Naive thymus-derived CD4-positive, alpha-beta T cell (primary cell): ENCODE results near the gene GBX1. TPM values are rescaled to one million over a fixed set of nuclear protein-coding genes. Genes with fewer than 3 reads are reported as not detected.

Experiments used
- ATAC-seq: fragments of 150-1000 bp; cut with Tn5 transposase; 2 replicates; pipeline ENCODE4 v1.10.0; 2021; ENCODE audit warnings: mild to moderate bottlenecking, moderate library complexity
- CTCF ChIA-PET: fragments of 350-600 bp; sonication (Branson Sonifier 250); formaldehyde crosslinking; loops from one replicate; lab custom pipeline; 2021; ENCODE audit warnings: antibody characterized with exemption; lab: Charles Lee
- POLR2A ChIA-PET: fragments of 350-600 bp; sonication (Branson Sonifier 250); formaldehyde crosslinking; loops from one replicate; lab custom pipeline; 2021; ENCODE audit warnings: antibody characterized with exemption, inconsistent platforms; lab: Charles Lee
- DNase-seq, 9 donors: peaks; one replicate each; pipeline versions ENCODE4 v3.0.0 to v3.0.0-alpha.2; 2020 to 2022; ENCODE audit warnings: mixed read lengths in 1 of 9
- H3K27ac ChIP-seq: one replicate; pipeline ENCODE4 v1.7.0; 2013; ENCODE audit warnings: mild to moderate bottlenecking, low read depth, low read length, moderate library complexity
- H3K27me3 ChIP-seq, 2 donors: one replicate each; pipeline ENCODE4 v1.7.0; 2013; ENCODE audit warnings: low read length in 2 of 2, mild to moderate bottlenecking in 2 of 2, moderate library complexity in 2 of 2; ENCODE audit not compliant: control insufficient read depth in 2 of 2, insufficient read depth in 2 of 2
- H3K36me3 ChIP-seq, 3 experiments: 1 replicate in 2 of 3; 2 replicates in 1 of 3; pipeline ENCODE4 v1.7.0; 2013; ENCODE audit warnings: low read length in 3 of 3, mild to moderate bottlenecking in 3 of 3, moderate library complexity in 1 of 3; ENCODE audit not compliant: insufficient read depth in 3 of 3, control insufficient read depth in 2 of 3
- H3K4me1 ChIP-seq, 2 donors: one replicate each; pipeline ENCODE4 v1.7.0; 2013; ENCODE audit warnings: low read length in 2 of 2, mild to moderate bottlenecking in 2 of 2, moderate library complexity in 1 of 2; ENCODE audit not compliant: control insufficient read depth in 2 of 2, insufficient read depth in 2 of 2
- H3K4me3 ChIP-seq: 2 replicates; pipeline ENCODE4 v1.7.0; 2013; ENCODE audit warnings: mild to moderate bottlenecking, low read length
- H3K9me3 ChIP-seq, 3 experiments: 1 replicate in 2 of 3; 2 replicates in 1 of 3; pipeline ENCODE4 v1.7.0; 2013; ENCODE audit warnings: low read length in 3 of 3; ENCODE audit not compliant: control insufficient read depth in 2 of 3
- H3K27ac Mint-ChIP-seq, 9 donors: one replicate each; pipeline ENCODE4 v1.8.0; 2020 to 2022; ENCODE audit warnings: mixed read lengths in 9 of 9, mild to moderate bottlenecking in 8 of 9, moderate library complexity in 5 of 9, inconsistent platforms in 2 of 9
- H3K27me3 Mint-ChIP-seq, 5 donors: one replicate each; pipeline ENCODE4 v1.8.0; 2021 to 2022; ENCODE audit warnings: mixed read lengths in 5 of 5, mild to moderate bottlenecking in 1 of 5
- H3K36me3 Mint-ChIP-seq, 5 donors: one replicate each; pipeline ENCODE4 v1.8.0; 2020 to 2022; ENCODE audit warnings: mixed read lengths in 5 of 5, mild to moderate bottlenecking in 3 of 5, inconsistent platforms in 1 of 5
- H3K4me1 Mint-ChIP-seq, 7 donors: one replicate each; pipeline ENCODE4 v1.8.0; 2020 to 2022; ENCODE audit warnings: mixed read lengths in 7 of 7, mild to moderate bottlenecking in 3 of 7, inconsistent platforms in 1 of 7
- H3K4me3 Mint-ChIP-seq, 10 donors: one replicate each; pipeline ENCODE4 v1.8.0; 2020 to 2022; ENCODE audit warnings: mild to moderate bottlenecking in 10 of 10, mixed read lengths in 10 of 10, moderate library complexity in 6 of 10, inconsistent platforms in 2 of 10
- H3K9me3 Mint-ChIP-seq, 11 donors: one replicate each; pipeline ENCODE4 v1.8.0; 2020 to 2022; ENCODE audit warnings: mixed read lengths in 11 of 11, mild to moderate bottlenecking in 4 of 11, inconsistent platforms in 1 of 11, moderate library complexity in 1 of 11
- intact Hi-C, 2 donors: fragments of 100-400 bp; cut with micrococcal nuclease; formaldehyde crosslinking; loops; one replicate each; pipeline ENCODE4 v1.15.1; 2023
- polyA plus RNA-seq, 2 donors: library from polyadenylated mRNA; unstranded; fragments of 300-500 nt; fragmentation: Illumina TruSeq; gene quantifications; one replicate each; pipeline ENCODE4 v1.2.3, GENCODE V29; 2021
- total RNA-seq, 6 experiments: library from RNA in 5 of 6; stranded (reverse) in 5 of 6; gene quantifications; 1 replicate in 5 of 6; 2 replicates in 1 of 6; pipeline ENCODE4 v1.2.3 and lab custom pipeline; 2021 to 2026

The GBX1 gene
- total and polyA plus RNA-seq, 7 experiments from 2014 or later, result not detected

DNA sequence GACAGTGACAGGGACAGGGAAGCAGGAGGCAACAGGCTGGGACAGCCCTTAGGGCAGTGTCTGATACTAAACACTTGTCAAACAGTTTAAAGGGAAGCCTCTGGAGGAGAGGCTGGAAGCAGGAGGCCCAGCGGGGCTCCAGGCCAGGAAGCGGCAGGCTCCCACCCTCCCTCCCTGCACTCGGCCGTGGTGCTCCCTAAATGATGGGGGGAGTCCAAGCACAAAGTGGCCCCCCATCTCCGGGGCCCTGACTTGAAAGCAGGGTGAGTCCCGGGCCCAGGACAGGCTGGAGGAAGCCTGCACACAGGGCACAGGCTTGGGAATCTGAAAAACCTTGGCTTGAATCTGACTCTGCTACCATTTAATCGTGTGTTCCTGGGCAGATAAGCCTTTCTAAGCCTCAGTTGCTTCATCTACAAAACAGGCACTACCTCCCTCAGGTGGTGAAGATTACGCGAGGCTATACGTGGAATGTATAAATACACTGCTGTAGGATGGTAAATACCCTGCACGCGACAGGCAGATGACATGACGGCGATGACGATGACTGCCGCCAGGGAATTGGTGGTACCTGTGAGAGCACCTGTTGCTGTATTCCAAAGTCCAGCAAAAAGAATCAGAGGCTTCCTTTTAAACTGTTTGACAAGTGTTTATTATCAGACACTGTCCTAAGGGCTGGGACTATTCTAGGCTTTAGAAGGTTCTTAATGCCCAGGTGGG lies 34.1 kb downstream of the GBX1 start:
- Mint-ChIP-seq H3K27me3 (no peaks in the 10 kb centered on the region), H3K36me3 (peaks cover 0 to 29% (median 0%) of the 10 kb centered on the region in 5 donors), H3K27ac (no peak overlapping the region), H3K9me3 (no peaks in the 10 kb centered on the region), H3K4me1 (no peaks in the 10 kb centered on the region), H3K4me3 (no peak overlapping the region)
- H3K27me3 ChIP-seq, result no peaks in the 10 kb centered on the region
- DNase-seq, result no peak
- no peak overlapping the region for H3K27ac ChIP-seq
- POLR2A ChIA-PET, result no interaction called here
- H3K36me3 ChIP-seq, result peaks cover 0 to 56% (median 0%) of the 10 kb centered on the region in 3 experiments
- H3K4me3 ChIP-seq, result no peak overlapping the region
- no peaks in the 10 kb centered on the region for H3K9me3 ChIP-seq
- CTCF ChIA-PET, result no interaction called here
- no peak for ATAC-seq
- intact Hi-C loops, result no loop called here
- H3K4me1 ChIP-seq, result no peaks in the 10 kb centered on the region

GRCh38 chr7:151132461-151133205 lies 34.9 kb downstream of the GBX1 start:
- H3K27ac ChIP-seq, result no peak overlapping the region
- no peak overlapping the region for H3K27ac Mint-ChIP-seq
- no peaks in the 10 kb centered on the region for H3K4me1 Mint-ChIP-seq
- H3K36me3 Mint-ChIP-seq, result peaks cover 0 to 29% (median 0%) of the 10 kb centered on the region in 5 donors
- H3K4me3 Mint-ChIP-seq, result no peak overlapping the region
- intact Hi-C loops, result no loop called here
- peaks cover 0 to 60% (median 0%) of the 10 kb centered on the region in 3 experiments for H3K36me3 ChIP-seq
- ATAC-seq (no peak), DNase-seq (no peak)
- H3K9me3 ChIP-seq, result no peaks in the 10 kb centered on the region
- no peaks in the 10 kb centered on the region for H3K27me3 ChIP-seq
- H3K9me3 Mint-ChIP-seq, result no peaks in the 10 kb centered on the region
- no peaks in the 10 kb centered on the region for H3K4me1 ChIP-seq
- no peak overlapping the region for H3K4me3 ChIP-seq
- ChIA-PET POLR2A (no interaction called here), CTCF (no interaction called here)
- H3K27me3 Mint-ChIP-seq, result no peaks in the 10 kb centered on the region

- CTCF ChIA-PET, result no interaction called here
- H3K36me3 ChIP-seq, result peaks cover 0 to 60% (median 0%) of the 10 kb centered on the region in 3 experiments
Measured at GRCh38 chr7:151131592-151132293, 35.8 kb downstream of the GBX1 start.

DNA sequence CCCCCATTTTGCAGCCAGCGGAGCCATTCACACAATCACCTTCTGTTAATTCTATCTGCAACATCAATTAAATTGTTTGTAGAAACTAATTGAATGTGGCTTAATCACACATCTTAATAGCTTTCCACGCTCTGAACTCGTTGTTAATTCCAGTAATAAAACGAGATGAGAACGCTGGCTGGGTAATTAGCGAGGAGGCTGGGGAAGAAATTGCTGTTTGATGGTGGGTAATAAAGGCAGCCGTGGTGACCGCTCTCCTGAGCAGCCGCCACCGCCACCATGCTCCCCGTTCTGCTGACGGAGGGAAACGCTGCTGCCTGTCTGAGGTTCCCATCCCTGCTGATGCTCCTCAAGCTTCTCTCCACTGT lies 36.3 kb downstream of the GBX1 start:
- Histone ChIP-seq H3K4me3 (no peak overlapping the region), H3K4me1 (no peaks in the 10 kb centered on the region), H3K27me3 (no peaks in the 10 kb centered on the region), H3K27ac (no peak overlapping the region), H3K9me3 (no peaks in the 10 kb centered on the region), H3K36me3 (peaks cover 0 to 60% (median 0%) of the 10 kb centered on the region in 3 experiments)
- ChIA-PET CTCF (no interaction called here), POLR2A (interaction anchor here (0.7 kb wide), 1 partner anchor 153 kb away, joined by 3 read pairs; no protein-coding TSS in a partner anchor)
- H3K36me3 Mint-ChIP-seq, result peaks cover 0 to 25% (median 0%) of the 10 kb centered on the region in 5 donors
- H3K27me3 Mint-ChIP-seq, result no peaks in the 10 kb centered on the region
- no peaks in the 10 kb centered on the region for H3K4me1 Mint-ChIP-seq
- no peaks in the 10 kb centered on the region for H3K9me3 Mint-ChIP-seq
- DNase-seq (no peak), ATAC-seq (no peak)
- H3K27ac Mint-ChIP-seq, result no peak overlapping the region
- intact Hi-C loops, result no loop called here
- H3K4me3 Mint-ChIP-seq, result no peak overlapping the region

More at GRCh38 chr7:151131592-151132293, 35.8 kb downstream of the GBX1 start:
- Histone ChIP-seq H3K27ac (no peak overlapping the region), H3K4me1 (no peaks in the 10 kb centered on the region), H3K27me3 (no peaks in the 10 kb centered on the region), H3K4me3 (no peak overlapping the region), H3K9me3 (no peaks in the 10 kb centered on the region)
- ATAC-seq, result no peak
- H3K27me3 Mint-ChIP-seq, result no peaks in the 10 kb centered on the region
- POLR2A ChIA-PET, result interaction anchor here (0.7 kb wide), 1 partner anchor 154 kb away, joined by 3 read pairs; no protein-coding TSS in a partner anchor
- no peak overlapping the region for H3K27ac Mint-ChIP-seq
- DNase-seq, result no peak
- H3K4me3 Mint-ChIP-seq, result no peak overlapping the region
- intact Hi-C loops, result no loop called here
- H3K4me1 Mint-ChIP-seq, result no peaks in the 10 kb centered on the region
- H3K36me3 Mint-ChIP-seq, result peaks cover 0 to 29% (median 0%) of the 10 kb centered on the region in 5 donors
- H3K9me3 Mint-ChIP-seq, result no peaks in the 10 kb centered on the region

GRCh38 chr7:151130741-151131157 lies 36.7 kb downstream of the GBX1 start:
- ChIA-PET POLR2A (no interaction called here), CTCF (no interaction called here)
- DNase-seq (no peak), ATAC-seq (no peak)
- intact Hi-C loops, result no loop called here
- Histone ChIP-seq H3K4me3 (no peak overlapping the region), H3K9me3 (no peaks in the 10 kb centered on the region), H3K27me3 (no peaks in the 10 kb centered on the region), H3K36me3 (peaks cover 0 to 58% (median 0%) of the 10 kb centered on the region in 3 experiments), H3K4me1 (no peaks in the 10 kb centered on the region), H3K27ac (no peak overlapping the region)
- no peaks in the 10 kb centered on the region for H3K9me3 Mint-ChIP-seq
- peaks cover 0 to 23% (median 0%) of the 10 kb centered on the region in 5 donors for H3K36me3 Mint-ChIP-seq
- H3K4me1 Mint-ChIP-seq, result no peaks in the 10 kb centered on the region
- no peak overlapping the region for H3K27ac Mint-ChIP-seq
- H3K4me3 Mint-ChIP-seq, result no peak overlapping the region
- H3K27me3 Mint-ChIP-seq, result no peaks in the 10 kb centered on the region

DNA sequence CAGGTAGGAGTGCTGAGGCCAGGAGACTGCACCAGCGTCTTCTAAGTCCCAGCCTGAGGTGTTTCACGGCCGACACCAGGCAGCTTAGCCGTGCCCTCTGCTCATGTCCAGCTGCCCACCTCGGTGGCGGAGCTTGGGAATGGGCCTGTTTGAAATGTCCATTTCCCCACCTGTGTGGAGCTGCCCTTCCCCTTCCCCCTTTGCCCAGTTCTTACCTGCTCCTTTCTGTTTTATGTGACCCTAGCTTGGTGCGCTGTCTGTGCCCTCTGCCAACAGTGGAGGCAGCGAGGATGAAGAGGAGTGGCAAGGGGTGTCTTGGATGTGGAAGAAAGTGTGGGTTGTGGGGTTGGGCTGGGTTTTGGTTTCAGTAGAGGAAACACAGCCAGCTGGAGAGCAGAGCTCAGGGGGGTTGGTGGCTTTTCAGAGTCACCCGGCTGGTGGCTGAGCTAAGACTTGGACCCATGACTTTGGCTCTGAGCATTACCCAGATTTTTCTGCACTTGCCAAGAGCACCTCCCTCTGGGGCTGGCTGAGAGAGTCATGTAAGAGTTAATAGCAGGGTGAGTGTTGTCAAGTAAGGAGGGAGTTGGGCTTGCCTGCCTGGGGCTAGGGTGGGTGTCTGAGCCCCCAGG lies 37.4 kb downstream of the GBX1 start:
- ATAC-seq (no peak), DNase-seq (no peak)
- Histone ChIP-seq H3K4me1 (no peaks in the 10 kb centered on the region), H3K9me3 (no peaks in the 10 kb centered on the region), H3K36me3 (peaks cover 0 to 52% (median 0%) of the 10 kb centered on the region in 3 experiments), H3K27ac (no peak overlapping the region), H3K27me3 (no peaks in the 10 kb centered on the region), H3K4me3 (no peak overlapping the region)
- intact Hi-C loops, result no loop called here
- H3K4me3 Mint-ChIP-seq, result no peak overlapping the region
- H3K9me3 Mint-ChIP-seq, result no peaks in the 10 kb centered on the region
- peaks cover 0 to 19% (median 0%) of the 10 kb centered on the region in 5 donors for H3K36me3 Mint-ChIP-seq
- H3K27me3 Mint-ChIP-seq, result no peaks in the 10 kb centered on the region
- no peaks in the 10 kb centered on the region for H3K4me1 Mint-ChIP-seq
- ChIA-PET CTCF (no interaction called here), POLR2A (interaction anchor here (0.6 kb wide), 1 partner anchor 673 kb away, joined by 4 read pairs; no protein-coding TSS in a partner anchor)
- no peak overlapping the region for H3K27ac Mint-ChIP-seq
